ENCODE data around the gene ZFX. TPM values are rescaled to one million over a fixed set of nuclear protein-coding genes. Genes with fewer than 3 reads are reported as not detected.

The ZFX gene
- total and polyA plus RNA-seq, 2 of the 8 experiments (the other 6 are each of a cell fraction or from before 2014, with no cell fraction given), result 2.8 to 22.0 TPM

GRCh38 chrX:24186986-24187385 is 37.5 kb downstream of the ZFX start (continued):
- TF ChIP-seq SUZ12 (IDR thresholded peaks at IDR 0.05; ENCODE audit: low read length) (no peak), RXRA (IDR thresholded peaks at IDR 0.05; ENCODE audit: insufficient read depth, low read depth, low read length) (no peak), ATF2 (IDR thresholded peaks at IDR 0.05; ENCODE audit: low read length) (no peak)

Data from H1 (cell line).